ENCODE results near the gene CARM1. TPM values are rescaled to one million over a fixed set of nuclear protein-coding genes. Genes with fewer than 3 reads are reported as not detected.

CARM1 gene
- total and polyA plus RNA-seq, 3 experiments from 2014 or later, result 0.51 to 71.3 (median 69.2) TPM

Other genes with a start within 250 kb of the CARM1 start
- 10 to 100 TPM; 70.5 to 88.2 TPM for gene SLC44A2, start 246.0 kb upstream of the CARM1 start, total RNA-seq
- 285 TPM for gene SLC44A2, start 246.0 kb upstream of the CARM1 start, polyA plus RNA-seq
- gene ILF3, start 217.2 kb upstream of the CARM1 start, total RNA-seq, result 100 to 1,000 TPM; 471 to 475 TPM
- 100.0 TPM for gene ILF3, start 217.2 kb upstream of the CARM1 start, polyA plus RNA-seq
- gene QTRT1, start 170.1 kb upstream of the CARM1 start, total RNA-seq, result 10 to 100 TPM; 76.1 to 80.1 TPM
- gene QTRT1, start 170.1 kb upstream of the CARM1 start, polyA plus RNA-seq, result 32.2 TPM
- 100 to 1,000 TPM; 154 to 165 TPM for gene DNM2, start 153.5 kb upstream of the CARM1 start, total RNA-seq
- 105 TPM for gene DNM2, start 153.5 kb upstream of the CARM1 start, polyA plus RNA-seq
- gene TMED1, start 35.3 kb upstream of the CARM1 start, total RNA-seq, result 10 to 100 TPM; 15.7 to 16.6 TPM
- 29.9 TPM for gene TMED1, start 35.3 kb upstream of the CARM1 start, polyA plus RNA-seq
- under 1 TPM; 0.44 to 0.48 TPM for gene C19orf38, start 23.1 kb upstream of the CARM1 start, total RNA-seq
- gene C19orf38, start 23.1 kb upstream of the CARM1 start, polyA plus RNA-seq, result not detected
- gene YIPF2, start 57.1 kb downstream of the CARM1 start, total RNA-seq, result 10 to 100 TPM; 25.5 to 33.7 TPM
- 15.9 TPM for gene YIPF2, start 57.1 kb downstream of the CARM1 start, polyA plus RNA-seq
- gene TIMM29, start 57.3 kb downstream of the CARM1 start, total RNA-seq, result 10 to 100 TPM; 22.3 to 27.0 TPM
- 36.6 TPM for gene TIMM29, start 57.3 kb downstream of the CARM1 start, polyA plus RNA-seq
- gene SMARCA4, start 89.5 kb downstream of the CARM1 start, total RNA-seq, result 100 to 1,000 TPM; 116 to 123 TPM
- 38.7 TPM for gene SMARCA4, start 89.5 kb downstream of the CARM1 start, polyA plus RNA-seq
- gene LDLR, start 217.9 kb downstream of the CARM1 start, total RNA-seq, result 10 to 100 TPM; 27.7 to 35.1 TPM
- 8.2 TPM for gene LDLR, start 217.9 kb downstream of the CARM1 start, polyA plus RNA-seq

Measured in CD8-positive, alpha-beta memory T cell (primary cell).